ENCODE results near the gene MEGF10.
"Not testable (repeated sequence)": the region's sequence is repeated elsewhere in the genome, so short reads cannot be mapped to it uniquely, and the experiment has no call there.

The MEGF10 gene

GRCh38 chr5:127290019-127290945, at the start of gene MEGF10:
Gene MEGF10 (plus strand): TSS chr5:127290796. CDS start chr5:127331309, 40,513 bp downstream.
- TF ChIP-seq CTCF (IDR thresholded peaks at IDR 0.05), result no peak
- H3K27ac ChIP-seq, result no peak within 1 kb of the TSS

GRCh38 chr5:127243011-127243410, 47.6 kb upstream of the MEGF10 start:
- Histone ChIP-seq H3K4me1 (ENCODE audit: control insufficient read depth in 1 of 2, insufficient read depth in 1 of 2, low read depth in 1 of 2, low read length in 1 of 2) (no peaks in the 10 kb centered on the region), H3K36me3 (no peaks in the 10 kb centered on the region), H3K4me3 (ENCODE audit: low read depth in 1 of 2, low read length in 1 of 2) (no peak overlapping the region), H3K27me3 (no peaks in the 10 kb centered on the region), H3K27ac (no peak overlapping the region), H3K9me3 (no peaks in the 10 kb centered on the region)
- no peak for TF ChIP-seq CTCF (IDR thresholded peaks at IDR 0.05)

More at GRCh38 chr5:127290019-127290945, at the start of gene MEGF10:
- H3K9me3 ChIP-seq, result no peaks in the 10 kb centered on the region
- peaks cover 96% of the 10 kb centered on the region for H3K27me3 ChIP-seq
- H3K4me1 ChIP-seq (ENCODE audit: control insufficient read depth in 1 of 2, insufficient read depth in 1 of 2, low read depth in 1 of 2, low read length in 1 of 2), result peaks cover 0 to 4% of the 10 kb centered on the region in 2 experiments
- no peaks in the 10 kb centered on the region for H3K36me3 ChIP-seq
- no peak within 1 kb of the TSS for H3K4me3 ChIP-seq (ENCODE audit: low read depth in 1 of 2, low read length in 1 of 2)

GRCh38 chr5:127254729-127255284, 35.8 kb upstream of the MEGF10 start:
- H3K27ac ChIP-seq, result no peak overlapping the region
- no peak for TF ChIP-seq CTCF (IDR thresholded peaks at IDR 0.05)
- H3K36me3 ChIP-seq, result no peaks in the 10 kb centered on the region
- H3K4me3 ChIP-seq (ENCODE audit: low read depth in 1 of 2, low read length in 1 of 2), result no peak overlapping the region
- H3K9me3 ChIP-seq, result peaks cover 3% of the 10 kb centered on the region
- no peaks in the 10 kb centered on the region for H3K4me1 ChIP-seq (ENCODE audit: control insufficient read depth in 1 of 2, insufficient read depth in 1 of 2, low read depth in 1 of 2, low read length in 1 of 2)
- H3K27me3 ChIP-seq, result no peaks in the 10 kb centered on the region

- Histone ChIP-seq H3K4me3 (ENCODE audit: low read depth in 1 of 2, low read length in 1 of 2) (no peak overlapping the region), H3K27ac (no peak overlapping the region), H3K9me3 (peaks cover 3% of the 10 kb centered on the region), H3K36me3 (no peaks in the 10 kb centered on the region), H3K27me3 (no peaks in the 10 kb centered on the region), H3K4me1 (ENCODE audit: control insufficient read depth in 1 of 2, insufficient read depth in 1 of 2, low read depth in 1 of 2, low read length in 1 of 2) (no peaks in the 10 kb centered on the region)
- TF ChIP-seq CTCF (IDR thresholded peaks at IDR 0.05), result no peak
Observed at GRCh38 chr5:127256886-127257597, 33.6 kb upstream of the MEGF10 start.

GRCh38 chr5:127260686-127261085, 29.9 kb upstream of the MEGF10 start:
- Histone ChIP-seq H3K9me3 (no peaks in the 10 kb centered on the region), H3K4me1 (ENCODE audit: control insufficient read depth in 1 of 2, insufficient read depth in 1 of 2, low read depth in 1 of 2, low read length in 1 of 2) (no peaks in the 10 kb centered on the region), H3K36me3 (no peaks in the 10 kb centered on the region), H3K4me3 (ENCODE audit: low read depth in 1 of 2, low read length in 1 of 2) (no peak overlapping the region), H3K27me3 (no peaks in the 10 kb centered on the region), H3K27ac (no peak overlapping the region)
- no peak for TF ChIP-seq CTCF (IDR thresholded peaks at IDR 0.05)

GRCh38 chr5:127265473-127265872, 25.1 kb upstream of the MEGF10 start:
- H3K27ac ChIP-seq; H3K4me3 ChIP-seq (ENCODE audit: low read depth in 1 of 2, low read length in 1 of 2); H3K27me3 ChIP-seq; H3K9me3 ChIP-seq; H3K36me3 ChIP-seq; H3K4me1 ChIP-seq (ENCODE audit: control insufficient read depth in 1 of 2, insufficient read depth in 1 of 2, low read depth in 1 of 2, low read length in 1 of 2): not testable (repeated sequence)

GRCh38 chr5:127268342-127268741, 22.3 kb upstream of the MEGF10 start:
- H3K9me3 ChIP-seq; H3K4me1 ChIP-seq (ENCODE audit: control insufficient read depth in 1 of 2, insufficient read depth in 1 of 2, low read depth in 1 of 2, low read length in 1 of 2); H3K27me3 ChIP-seq; H3K27ac ChIP-seq; H3K36me3 ChIP-seq; H3K4me3 ChIP-seq (ENCODE audit: low read depth in 1 of 2, low read length in 1 of 2): not testable (repeated sequence)

- not testable (repeated sequence) for H3K4me3 ChIP-seq (ENCODE audit: low read depth in 1 of 2, low read length in 1 of 2); H3K9me3 ChIP-seq; H3K27ac ChIP-seq; H3K27me3 ChIP-seq; H3K36me3 ChIP-seq; H3K4me1 ChIP-seq (ENCODE audit: control insufficient read depth in 1 of 2, insufficient read depth in 1 of 2, low read depth in 1 of 2, low read length in 1 of 2)
Observed at GRCh38 chr5:127270713-127271112, 19.9 kb upstream of the MEGF10 start.
